PC-3 (cell line): ENCODE results near the gene TLR4.

Experiments
- CTCF ChIP-seq: fragments of 300-600 bp; sonication (generic); conservative IDR thresholded peaks from 2 replicates; pipeline ENCODE4 v1.5.1; 2017; ENCODE audit warnings: antibody characterized with exemption, low read depth, mild to moderate bottlenecking, low read length
- EZH2 ChIP-seq: fragments of 300-600 bp; sonication (generic); IDR thresholded peaks from one replicate; pipeline ENCODE4 v1.6.1; 2017; ENCODE audit warnings: antibody characterized with exemption, mild to moderate bottlenecking, low read length; ENCODE audit not compliant: unreplicated experiment

- no peak for TF ChIP-seq CTCF
- TF ChIP-seq EZH2 = no peak
Observed at GRCh38 chr9:117733465-117733864, 29.3 kb downstream of the TLR4 start.
